Measurements from ENCODE around the gene PAK5.

DNA sequence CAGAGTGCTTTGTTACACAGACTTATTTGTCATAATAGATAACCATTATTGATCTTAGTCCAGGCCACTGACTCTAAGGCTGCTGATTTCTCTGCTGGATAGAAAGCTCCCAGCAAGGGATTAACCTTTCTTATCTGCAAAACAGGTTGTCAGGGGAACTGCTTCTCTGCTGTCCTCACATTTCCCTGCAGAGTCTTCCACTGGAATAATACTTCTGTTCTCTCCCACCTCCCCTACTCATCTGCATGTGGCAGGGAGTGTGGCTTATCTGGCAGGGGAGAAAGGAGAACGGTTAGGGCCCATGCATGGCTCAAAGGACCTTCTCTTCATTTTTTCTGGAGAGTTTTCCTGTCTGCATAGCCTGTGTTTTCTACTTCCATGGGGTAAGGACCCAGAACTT is 238.3 kb downstream of the PAK5 start:
- TF ChIP-seq, protein P1, sequence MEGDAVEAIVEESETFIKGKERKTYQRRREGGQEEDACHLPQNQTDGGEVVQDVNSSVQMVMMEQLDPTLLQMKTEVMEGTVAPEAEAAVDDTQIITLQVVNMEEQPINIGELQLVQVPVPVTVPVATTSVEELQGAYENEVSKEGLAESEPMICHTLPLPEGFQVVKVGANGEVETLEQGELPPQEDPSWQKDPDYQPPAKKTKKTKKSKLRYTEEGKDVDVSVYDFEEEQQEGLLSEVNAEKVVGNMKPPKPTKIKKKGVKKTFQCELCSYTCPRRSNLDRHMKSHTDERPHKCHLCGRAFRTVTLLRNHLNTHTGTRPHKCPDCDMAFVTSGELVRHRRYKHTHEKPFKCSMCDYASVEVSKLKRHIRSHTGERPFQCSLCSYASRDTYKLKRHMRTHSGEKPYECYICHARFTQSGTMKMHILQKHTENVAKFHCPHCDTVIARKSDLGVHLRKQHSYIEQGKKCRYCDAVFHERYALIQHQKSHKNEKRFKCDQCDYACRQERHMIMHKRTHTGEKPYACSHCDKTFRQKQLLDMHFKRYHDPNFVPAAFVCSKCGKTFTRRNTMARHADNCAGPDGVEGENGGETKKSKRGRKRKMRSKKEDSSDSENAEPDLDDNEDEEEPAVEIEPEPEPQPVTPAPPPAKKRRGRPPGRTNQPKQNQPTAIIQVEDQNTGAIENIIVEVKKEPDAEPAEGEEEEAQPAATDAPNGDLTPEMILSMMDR (IDR thresholded peaks at IDR 0.05) = no peak
- TF ChIP-seq, protein P2, sequence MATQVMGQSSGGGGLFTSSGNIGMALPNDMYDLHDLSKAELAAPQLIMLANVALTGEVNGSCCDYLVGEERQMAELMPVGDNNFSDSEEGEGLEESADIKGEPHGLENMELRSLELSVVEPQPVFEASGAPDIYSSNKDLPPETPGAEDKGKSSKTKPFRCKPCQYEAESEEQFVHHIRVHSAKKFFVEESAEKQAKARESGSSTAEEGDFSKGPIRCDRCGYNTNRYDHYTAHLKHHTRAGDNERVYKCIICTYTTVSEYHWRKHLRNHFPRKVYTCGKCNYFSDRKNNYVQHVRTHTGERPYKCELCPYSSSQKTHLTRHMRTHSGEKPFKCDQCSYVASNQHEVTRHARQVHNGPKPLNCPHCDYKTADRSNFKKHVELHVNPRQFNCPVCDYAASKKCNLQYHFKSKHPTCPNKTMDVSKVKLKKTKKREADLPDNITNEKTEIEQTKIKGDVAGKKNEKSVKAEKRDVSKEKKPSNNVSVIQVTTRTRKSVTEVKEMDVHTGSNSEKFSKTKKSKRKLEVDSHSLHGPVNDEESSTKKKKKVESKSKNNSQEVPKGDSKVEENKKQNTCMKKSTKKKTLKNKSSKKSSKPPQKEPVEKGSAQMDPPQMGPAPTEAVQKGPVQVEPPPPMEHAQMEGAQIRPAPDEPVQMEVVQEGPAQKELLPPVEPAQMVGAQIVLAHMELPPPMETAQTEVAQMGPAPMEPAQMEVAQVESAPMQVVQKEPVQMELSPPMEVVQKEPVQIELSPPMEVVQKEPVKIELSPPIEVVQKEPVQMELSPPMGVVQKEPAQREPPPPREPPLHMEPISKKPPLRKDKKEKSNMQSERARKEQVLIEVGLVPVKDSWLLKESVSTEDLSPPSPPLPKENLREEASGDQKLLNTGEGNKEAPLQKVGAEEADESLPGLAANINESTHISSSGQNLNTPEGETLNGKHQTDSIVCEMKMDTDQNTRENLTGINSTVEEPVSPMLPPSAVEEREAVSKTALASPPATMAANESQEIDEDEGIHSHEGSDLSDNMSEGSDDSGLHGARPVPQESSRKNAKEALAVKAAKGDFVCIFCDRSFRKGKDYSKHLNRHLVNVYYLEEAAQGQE (IDR thresholded peaks at IDR 0.05; ENCODE audit: insufficient read depth in 1 of 2, low read depth in 2 of 2, low read length in 1 of 2) = no peak
- TF ChIP-seq POLR2AphosphoS5 (IDR thresholded peaks at IDR 0.05; ENCODE audit: low read depth, low read length) = no peak
- TF ChIP-seq SIN3A (IDR thresholded peaks at IDR 0.05; ENCODE audit: borderline replicate concordance, insufficient read depth, low read depth, low read length) = no peak

Data from Panc1 (cell line).